Ovary (tissue), 9 donors: ENCODE data around the gene PTPRN2. TPM values are rescaled to one million over a fixed set of nuclear protein-coding genes. Genes with fewer than 3 reads are reported as not detected.

Source experiments
- DNase-seq, 5 donors: peaks; one replicate each; pipeline ENCODE4 v3.0.0-alpha.2; 2019 to 2020
- H3K27ac ChIP-seq, 2 donors: fragments of 200-600 bp; one replicate each; pipeline versions ENCODE4 v1.5.1 to v1.8.0; 2019 to 2022
- H3K27me3 ChIP-seq: fragments of 200-600 bp; one replicate; pipeline ENCODE4 v1.8.0; 2022
- H3K36me3 ChIP-seq: fragments of 200-600 bp; sonication (generic); one replicate; pipeline ENCODE4 v1.5.1; 2019
- H3K4me1 ChIP-seq: one replicate; pipeline ENCODE4 v1.8.1; 2013; ENCODE audit warnings: mild to moderate bottlenecking, moderate library complexity; ENCODE audit not compliant: insufficient read depth
- H3K4me3 ChIP-seq: fragments of 200-600 bp; sonication (generic); one replicate; pipeline ENCODE4 v1.5.1; 2017
- H3K9me3 ChIP-seq, 2 donors: fragments of 200-600 bp in 1 of 2; sonication (generic) in 1 of 2; one replicate each; pipeline versions ENCODE4 v1.5.1 to v1.8.1; 2013 to 2019; ENCODE audit warnings: mild to moderate bottlenecking in 1 of 2, moderate library complexity in 1 of 2
- CTCF ChIP-seq, 3 donors: fragments of 450-650 bp in 2 of 3; fragments of 200-600 bp in 1 of 3; IDR thresholded peaks; one replicate each; pipeline versions ENCODE4 v1.5.1 to v1.8.0; 2016 to 2022; ENCODE audit warnings: antibody characterized with exemption in 3 of 3, mild to moderate bottlenecking in 1 of 3
- EP300 ChIP-seq: sonication (generic); formaldehyde crosslinking; IDR thresholded peaks from one replicate; pipeline ENCODE4 v1.6.1; 2017; ENCODE audit warnings: antibody characterized with exemption
- POLR2A ChIP-seq: fragments of 450-650 bp; IDR thresholded peaks from one replicate; pipeline ENCODE4 v1.6.1; 2017; ENCODE audit warnings: antibody characterized with exemption, mild to moderate bottlenecking, moderate library complexity
- WGBS, 3 donors: extraction: QIAGEN DNeasy Blood & Tissue Kit in 1 of 3; methylation state at CpG; one replicate each; pipeline versions ENCODE4 v1.1.5 to v1.1.7; 2013 to 2017; 5-methylcytosine and 5-hydroxymethylcytosine counted together
- intact Hi-C, 4 donors: fragments of 100-400 bp; cut with DNase I; formaldehyde crosslinking; loops; one replicate each; pipeline versions ENCODE4 v1.11.0 to v1.15.1; 2022 to 2023
- polyA plus RNA-seq, 2 donors: library from polyadenylated mRNA; stranded (reverse); fragments of 200-250 nt in 1 of 2; fragments of 350-450 nt in 1 of 2; fragmentation: Illumina TruSeq in 1 of 2; extraction: RNeasy Lipid Tissue Mini Kit (QIAGEN cat#74804) in 1 of 2; gene quantifications; one replicate each; pipeline ENCODE4 v1.2.3, GENCODE V29; 2013 to 2014
- total RNA-seq, 7 donors: library from RNA; depleted of rRNA in 2 of 7; stranded (reverse); fragments of >200 nt in 2 of 7; fragmentation: NEBNext Ultra II Directional in 3 of 7; extraction: Animal tissue kit (Norgen Biotek cat#: 25700) in 3 of 7; gene quantifications; one replicate each; pipeline versions ENCODE4 v1.1.0 to v1.2.4, GENCODE V29; 2016 to 2023
- donor health status: DM: no; HTN: no; CAD: no; lungs with moderate emphysema.
- donor health status: DM: no; HTN: no; CAD: no.
- donor health status: Bipolar disorder and iron deficiency.
- donor health status: DM: yes; HTN: yes; CAD: no.
- donor health status: DM: no; HTN: no; CAD: no.
- donor health status: DM: yes; HTN: yes; CAD: no.

Gene PTPRN2
- total and polyA plus RNA-seq, 9 donors = 3.5 to 11.1 (median 5.9) TPM

GRCh38 chr7:158444501-158445420, 142.9 kb downstream of the PTPRN2 start:
- H3K9me3 ChIP-seq = no peaks in the 10 kb centered on the region
- no peak overlapping the region for H3K27ac ChIP-seq
- TF ChIP-seq EP300 (no peak), CTCF (IDR thresholded peaks at IDR 0.05) (no peak), POLR2A (no peak)
- H3K27me3 ChIP-seq = no peaks in the 10 kb centered on the region
- no peak overlapping the region for H3K4me3 ChIP-seq
- H3K36me3 ChIP-seq = no peaks in the 10 kb centered on the region
- DNase-seq = no peak
- intact Hi-C loops = no loop called here
- 73 to 75% (median 73%) methylated on average over 25 of the region's 25 CpGs for WGBS, 3 donors
- H3K4me1 ChIP-seq = no peaks in the 10 kb centered on the region

- H3K4me3 ChIP-seq = no peak overlapping the region
- H3K27ac ChIP-seq = no peak overlapping the region
- no peaks in the 10 kb centered on the region for H3K27me3 ChIP-seq
- intact Hi-C loops = no loop called here
- no peaks in the 10 kb centered on the region for H3K36me3 ChIP-seq
- WGBS, 3 donors = 78 to 82% (median 81%) methylated on average over 19 of the region's 19 CpGs
- no peak for DNase-seq
- no peaks in the 10 kb centered on the region for H3K9me3 ChIP-seq
- TF ChIP-seq CTCF (IDR thresholded peaks at IDR 0.05) = no peak
- no peak for TF ChIP-seq POLR2A
- TF ChIP-seq EP300 = no peak
- no peaks in the 10 kb centered on the region for H3K4me1 ChIP-seq
Measured at GRCh38 chr7:158443688-158444483, 143.7 kb downstream of the PTPRN2 start.

- Histone ChIP-seq H3K9me3 (no peaks in the 10 kb centered on the region), H3K4me3 (no peak overlapping the region), H3K4me1 (no peaks in the 10 kb centered on the region), H3K27ac (no peak overlapping the region), H3K36me3 (no peaks in the 10 kb centered on the region), H3K27me3 (no peaks in the 10 kb centered on the region)
- intact Hi-C loops = no loop called here
- TF ChIP-seq POLR2A (no peak), EP300 (no peak), CTCF (IDR thresholded peaks at IDR 0.05) (no peak)
- WGBS, 3 donors = 79 to 86% (median 84%) methylated on average over 28 of the region's 28 CpGs
- no peak for DNase-seq
Measured at GRCh38 chr7:158443014-158443687, 144.5 kb downstream of the PTPRN2 start.

GRCh38 chr7:158442260-158442659, 145.4 kb downstream of the PTPRN2 start:
- intact Hi-C loops = no loop called here
- Histone ChIP-seq H3K36me3 (no peaks in the 10 kb centered on the region), H3K27me3 (no peaks in the 10 kb centered on the region), H3K9me3 (no peaks in the 10 kb centered on the region), H3K4me3 (no peak overlapping the region), H3K27ac (no peak overlapping the region), H3K4me1 (no peaks in the 10 kb centered on the region)
- no peak for DNase-seq
- WGBS, 3 donors = 59 to 71% (median 64%) methylated on average over 4 of the region's 4 CpGs
- TF ChIP-seq POLR2A (no peak), EP300 (no peak)
